ENCODE results near the gene BICD2.
"Not testable (repeated sequence)": the region's sequence is repeated elsewhere in the genome, so short reads cannot be mapped to it uniquely, and the experiment has no call there.

Gene BICD2

DNA sequence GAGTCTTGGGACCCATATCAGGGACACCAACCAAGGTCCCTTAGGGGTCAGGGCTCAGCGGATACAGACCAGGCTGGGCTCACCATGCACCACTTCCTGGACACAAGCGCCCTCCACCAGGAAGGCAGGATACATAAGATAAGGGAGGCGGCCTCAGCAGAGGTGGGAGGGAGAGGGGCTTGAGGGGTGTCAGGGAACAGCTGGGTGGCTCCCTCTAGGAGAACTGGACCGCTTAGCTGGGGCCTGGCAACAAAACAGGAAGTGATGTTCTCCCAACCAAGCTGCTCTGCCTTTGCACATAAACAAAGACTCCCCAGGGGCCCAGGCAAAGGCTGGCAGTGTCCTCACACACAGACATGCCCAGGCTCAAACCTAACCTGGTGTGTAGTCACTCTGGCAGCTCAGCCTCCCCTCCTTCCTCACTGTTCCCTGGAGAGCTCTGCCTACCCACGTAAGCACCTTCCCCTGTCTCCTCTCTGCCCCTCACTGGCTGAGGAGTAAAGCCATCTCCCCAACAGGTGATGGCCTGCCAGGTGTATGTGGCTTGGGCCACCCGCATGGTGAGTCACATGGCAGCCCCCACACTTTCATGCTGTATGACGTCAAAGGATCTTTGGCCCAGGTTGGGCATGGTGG, 5.8 kb upstream of the BICD2 start:
- DNase-seq (ENCODE audit: low read depth in 2 of 2, low spot score in 1 of 2) = no peak

DNA sequence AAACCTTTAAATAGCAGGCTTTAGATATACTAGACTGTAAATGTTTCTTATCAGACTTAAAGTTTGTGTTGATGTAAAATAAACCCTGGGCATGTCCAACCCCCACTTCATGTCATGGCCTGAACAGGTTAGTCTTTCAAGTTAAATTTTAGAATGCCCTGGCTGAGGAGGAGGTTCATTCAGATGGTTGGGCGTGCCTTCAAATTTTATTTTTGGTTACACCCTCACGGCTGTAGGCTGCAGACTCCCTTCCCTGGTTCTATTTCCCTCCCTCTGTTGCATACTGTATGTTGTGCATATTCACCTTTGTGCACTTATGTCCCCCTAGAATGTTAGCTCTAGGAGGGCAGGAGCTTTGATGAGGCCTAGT, 5.3 kb upstream of the BICD2 start:
- no peak for DNase-seq (ENCODE audit: low read depth in 2 of 2, low spot score in 1 of 2)

DNA sequence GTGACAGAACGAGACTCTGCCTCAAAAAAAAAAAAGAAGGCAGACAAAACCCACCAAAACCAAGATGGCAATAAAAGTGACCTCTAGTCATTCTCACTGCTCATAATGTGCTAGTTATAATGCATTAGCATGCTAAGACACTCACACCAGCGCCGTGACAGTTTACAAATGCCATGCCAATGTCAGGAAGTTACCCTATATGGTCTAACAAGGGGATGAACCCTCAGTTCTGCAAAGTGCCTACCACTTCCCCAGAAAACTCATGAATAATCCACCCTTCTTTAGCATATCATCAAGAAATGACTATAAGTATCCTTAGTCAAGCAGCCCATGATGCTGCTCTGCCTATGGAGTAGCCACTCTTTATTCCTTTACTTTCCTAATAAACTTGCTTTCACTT, 4.7 kb upstream of the BICD2 start:
- DNase-seq (ENCODE audit: low read depth in 2 of 2, low spot score in 1 of 2) = no peak

DNA sequence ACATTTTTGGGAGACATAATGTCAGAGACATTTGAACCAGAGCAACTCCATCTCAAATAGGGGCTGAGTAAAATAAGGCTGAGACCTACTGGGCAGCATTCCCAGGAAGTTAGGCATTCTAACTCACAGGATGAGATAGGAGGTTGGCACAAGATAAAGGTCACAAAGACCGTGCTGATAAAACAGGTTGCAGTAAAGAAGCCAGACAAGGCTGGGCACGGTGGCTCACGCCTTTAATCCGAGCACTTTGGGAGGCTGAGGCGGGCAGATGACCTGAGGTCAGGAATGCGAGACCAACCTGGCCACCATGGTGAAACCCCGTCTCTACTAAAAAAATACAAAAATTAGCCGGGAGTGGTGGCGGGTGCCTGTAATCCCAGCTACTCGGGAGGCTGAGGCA, 4.2 kb upstream of the BICD2 start:
- DNase-seq (ENCODE audit: low read depth in 2 of 2, low spot score in 1 of 2) = not testable (repeated sequence)

DNA sequence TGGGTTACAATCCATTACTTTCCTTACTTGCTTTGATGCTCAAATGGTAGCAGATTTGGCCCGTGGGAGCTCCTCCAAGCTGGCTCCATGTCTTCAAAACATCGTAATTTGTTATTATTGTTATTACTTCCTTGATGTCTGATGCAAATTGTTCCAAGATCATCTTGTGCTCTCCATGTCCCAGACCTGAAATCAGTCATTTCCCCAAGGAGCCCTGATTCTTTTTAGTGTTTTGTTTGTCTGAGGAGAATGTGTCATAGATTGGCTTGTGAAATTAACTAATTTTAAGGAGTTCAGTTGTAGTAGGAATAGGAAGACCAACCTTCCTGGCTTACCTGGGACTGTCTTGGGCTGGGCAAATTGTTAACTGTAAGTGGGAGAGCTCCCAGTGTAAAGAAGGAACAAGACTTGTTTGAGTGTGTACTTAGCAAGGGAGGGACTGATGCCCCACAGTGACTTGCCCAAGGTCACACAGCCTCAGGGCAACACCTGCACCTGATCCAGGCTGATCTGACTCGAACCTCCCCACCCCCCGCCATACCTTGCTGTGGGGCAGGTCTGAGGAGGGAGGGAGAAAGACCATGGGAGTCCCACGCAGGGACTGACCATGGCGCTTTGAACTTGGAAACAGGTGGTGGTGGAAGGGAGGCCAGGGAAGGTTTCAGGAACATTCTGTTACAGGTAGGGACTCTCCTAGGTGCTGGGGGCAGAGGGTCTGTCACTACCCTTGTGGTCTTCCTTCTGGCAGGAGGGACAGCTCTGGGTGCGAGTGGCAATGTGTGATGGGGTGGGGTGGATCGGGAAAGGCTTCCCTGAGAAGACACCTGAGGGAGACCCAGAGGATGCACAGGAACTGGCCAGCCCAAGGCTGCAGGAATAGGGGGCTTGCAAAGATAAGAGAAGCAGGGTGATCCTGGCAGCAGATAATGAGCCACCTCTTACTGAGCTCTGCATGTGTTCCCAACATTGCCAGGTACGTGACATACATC, 2.7 kb upstream of the BICD2 start:
- no peak for DNase-seq (ENCODE audit: low read depth in 2 of 2, low spot score in 1 of 2)

DNA sequence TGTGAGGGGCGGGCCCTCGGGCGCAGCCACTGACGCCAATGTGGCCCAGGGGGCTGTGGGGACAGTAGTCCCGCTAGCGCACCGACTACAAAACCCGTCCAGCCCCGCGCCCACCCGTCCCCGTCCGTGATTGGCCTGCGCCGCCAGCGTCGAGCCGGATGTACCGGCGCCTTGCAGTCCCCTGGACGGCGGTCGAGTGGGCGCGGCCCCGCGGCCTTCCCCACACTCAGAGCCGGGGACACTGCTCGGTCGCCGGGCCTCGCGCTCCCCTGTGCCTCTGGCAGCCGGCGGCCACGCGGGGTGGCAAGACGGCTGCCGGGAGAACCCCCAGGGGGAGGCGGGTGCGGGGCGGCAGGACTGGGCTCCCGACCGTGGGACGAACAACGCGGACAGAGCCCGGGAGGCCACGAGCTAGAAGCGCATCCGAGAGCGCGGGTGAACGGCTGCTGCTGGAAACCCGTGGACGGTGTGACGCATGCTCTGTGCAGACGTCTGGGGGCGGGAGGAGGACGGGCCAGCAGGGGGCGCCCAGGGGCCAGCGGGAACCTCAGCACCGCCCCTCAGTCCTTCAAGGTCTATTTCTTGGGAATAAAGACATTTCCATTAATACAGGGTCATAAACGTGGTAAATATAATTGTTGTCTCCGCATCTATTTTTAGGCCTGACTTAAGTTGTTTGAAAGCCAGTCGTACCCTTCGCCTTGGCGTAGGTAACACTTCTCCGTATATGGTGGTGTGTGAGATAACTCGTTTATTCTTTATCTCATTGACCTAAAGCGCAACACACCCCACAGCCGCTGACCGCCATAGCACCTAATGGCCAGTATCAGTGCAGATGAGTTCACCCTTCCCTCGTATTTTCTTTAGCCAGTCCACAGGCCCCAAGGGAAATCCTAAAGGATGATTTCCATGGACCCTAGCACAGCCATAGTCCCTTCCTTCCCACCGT, 629 bp upstream of the BICD2 start:
- peak; percentile 87 to 97 for DNase-seq (ENCODE audit: low read depth in 2 of 2, low spot score in 1 of 2)

DNA sequence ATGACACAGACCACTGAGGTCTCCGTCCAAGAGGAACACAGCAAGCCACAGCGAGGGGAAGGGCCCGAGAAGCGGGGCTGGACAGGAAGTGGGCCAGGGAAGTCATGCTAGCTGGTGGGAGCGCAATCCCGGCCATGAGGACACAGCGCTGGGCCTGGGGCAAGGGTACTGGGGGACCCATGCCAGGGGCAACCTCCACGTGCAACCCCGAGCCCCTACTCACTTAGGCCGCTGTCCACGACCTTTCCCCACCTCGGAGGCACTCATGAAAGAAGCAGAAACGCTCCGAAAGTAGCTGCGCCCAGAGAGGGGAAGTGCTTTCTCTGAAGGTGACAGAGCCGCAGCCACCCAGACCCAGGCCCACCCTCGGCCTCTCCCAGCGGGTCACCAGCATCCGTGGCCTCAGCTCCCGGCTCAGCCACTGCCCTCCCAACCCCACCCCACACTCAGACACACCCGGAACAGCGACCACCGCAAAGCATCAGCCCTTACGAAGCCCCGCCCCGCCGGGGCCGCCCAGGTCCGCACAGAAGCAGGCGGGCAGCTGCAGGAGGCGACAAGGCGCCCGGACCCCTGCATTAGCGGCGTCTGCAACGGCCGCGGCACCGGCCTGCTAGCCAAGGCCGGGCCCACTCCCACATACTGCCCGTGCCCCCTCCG, 782 bp downstream of the BICD2 start:
- no peak for DNase-seq (ENCODE audit: low read depth in 2 of 2, low spot score in 1 of 2)

DNA sequence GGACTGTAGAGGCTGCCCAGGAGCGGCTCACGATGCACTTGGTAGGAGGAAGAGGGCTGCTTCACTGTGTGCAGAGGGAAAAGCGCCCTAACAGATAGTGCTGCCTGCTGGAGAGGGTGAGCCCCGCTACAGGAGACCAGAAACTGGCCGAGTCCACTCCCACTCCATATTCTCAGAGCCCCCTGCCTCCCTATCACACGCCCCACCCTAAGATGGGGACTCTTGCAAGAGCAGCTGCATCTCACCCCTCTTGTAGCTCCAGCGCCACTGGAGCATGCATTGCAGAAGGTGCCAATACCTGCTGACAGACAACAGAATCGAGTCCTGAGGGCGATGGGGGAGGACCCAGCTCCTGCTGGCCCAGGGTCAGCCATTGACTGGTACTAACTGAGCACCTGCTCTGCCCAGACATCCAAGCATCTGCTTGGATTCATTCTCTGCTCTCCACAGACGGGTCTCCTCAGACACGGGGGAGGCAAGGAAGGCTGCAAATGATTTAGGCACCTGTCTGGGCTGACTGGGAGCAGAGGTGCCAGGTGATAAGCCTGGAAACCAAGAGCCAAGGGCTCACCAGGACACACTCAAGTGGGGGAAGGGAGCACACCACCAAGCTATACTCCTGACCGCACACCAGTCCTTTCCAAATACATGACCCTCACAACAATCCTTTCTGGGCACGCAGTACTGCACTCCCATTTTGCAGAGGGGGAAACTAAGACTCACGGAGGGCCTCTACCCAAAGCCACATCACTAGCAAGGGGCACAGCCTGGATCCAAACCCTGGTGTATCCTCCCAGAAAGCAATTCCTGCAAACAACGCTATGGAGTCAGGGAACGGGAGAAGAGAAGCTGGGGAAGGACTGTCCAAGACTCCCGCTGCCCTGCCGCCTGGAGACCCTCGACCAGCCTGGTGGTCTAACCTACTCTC, 1.6 kb downstream of the BICD2 start:
- DNase-seq (ENCODE audit: low read depth in 2 of 2, low spot score in 1 of 2) = no peak

DNA sequence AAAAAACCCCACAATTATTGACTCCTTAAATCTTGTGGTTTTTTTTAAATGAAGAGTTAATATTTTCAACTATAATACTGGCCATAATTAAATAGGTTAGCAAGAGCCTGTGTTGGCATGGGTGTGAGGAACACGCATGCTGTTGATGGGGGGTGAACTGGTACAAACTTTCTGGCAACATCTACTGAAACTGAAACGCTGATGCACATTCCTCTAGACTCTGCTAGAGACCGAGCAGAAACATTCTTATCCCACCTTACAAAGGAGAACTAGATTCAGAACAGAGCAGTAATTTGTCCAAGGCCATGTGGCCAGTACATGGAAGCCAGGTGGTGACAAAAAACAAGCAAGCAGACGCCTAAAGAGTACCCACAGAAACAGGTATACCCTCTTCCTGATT, 2.4 kb downstream of the BICD2 start:
- no peak for DNase-seq (ENCODE audit: low read depth in 2 of 2, low spot score in 1 of 2)

DNA sequence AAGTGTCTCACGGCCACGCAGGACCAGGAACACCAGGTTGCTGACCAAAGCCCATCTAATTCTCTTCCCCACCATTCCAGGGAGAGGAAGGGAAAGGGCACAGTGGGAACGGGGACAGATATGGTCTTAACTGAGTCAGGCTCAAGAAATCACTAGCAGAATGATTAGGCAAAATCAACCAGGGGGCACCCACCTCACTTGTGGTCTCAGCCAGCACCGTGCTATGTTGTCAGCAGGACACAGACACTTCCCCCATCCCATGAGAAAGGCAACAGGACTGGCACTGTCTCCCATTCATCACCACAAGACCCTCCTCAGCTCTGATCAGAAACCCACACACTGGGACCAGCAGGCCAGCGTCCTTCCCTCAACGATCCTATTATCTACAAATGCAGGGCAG, 2.9 kb downstream of the BICD2 start:
- no peak for DNase-seq (ENCODE audit: low read depth in 2 of 2, low spot score in 1 of 2)

DNA sequence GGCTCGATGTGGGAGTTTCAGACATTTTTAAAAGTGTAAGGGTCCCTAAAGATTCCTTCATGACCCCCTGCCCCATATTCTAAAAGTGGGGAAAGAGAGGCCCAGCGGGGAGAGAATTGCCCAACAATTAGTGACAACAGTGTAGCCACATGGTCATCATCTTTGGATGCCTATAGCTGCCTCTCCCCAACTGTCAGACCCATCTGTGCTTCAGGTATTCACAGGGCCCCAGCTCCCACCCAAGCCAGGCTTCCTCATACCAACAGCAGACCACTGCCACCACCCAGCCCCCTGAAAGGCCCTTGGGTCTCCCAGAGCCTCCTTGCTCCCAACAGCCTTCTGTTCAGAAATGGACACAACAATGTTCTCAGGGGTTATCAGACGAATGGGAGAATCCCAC, 4.1 kb downstream of the BICD2 start:
- no peak for DNase-seq (ENCODE audit: low read depth in 2 of 2, low spot score in 1 of 2)

DNA sequence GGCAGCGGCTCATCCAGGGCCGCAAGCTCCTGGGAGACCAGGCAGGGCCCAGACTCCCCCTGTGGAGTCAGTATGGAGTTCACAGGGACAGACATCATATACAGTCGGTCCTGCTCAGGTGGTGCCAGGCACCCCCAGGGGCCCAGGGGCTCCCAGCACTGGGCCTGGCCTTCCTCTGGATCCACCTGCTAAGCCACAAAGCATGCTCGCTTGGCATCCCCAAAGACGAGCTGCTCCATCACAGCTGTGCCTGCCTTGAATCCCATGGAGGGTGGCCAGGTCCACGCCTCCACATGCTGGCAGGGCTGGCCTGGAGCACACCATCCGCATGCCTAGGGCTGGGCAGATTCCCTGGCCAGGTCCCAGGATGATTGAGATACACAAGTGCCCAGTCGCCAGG, 4.6 kb downstream of the BICD2 start:
- no peak for DNase-seq (ENCODE audit: low read depth in 2 of 2, low spot score in 1 of 2)

DNA sequence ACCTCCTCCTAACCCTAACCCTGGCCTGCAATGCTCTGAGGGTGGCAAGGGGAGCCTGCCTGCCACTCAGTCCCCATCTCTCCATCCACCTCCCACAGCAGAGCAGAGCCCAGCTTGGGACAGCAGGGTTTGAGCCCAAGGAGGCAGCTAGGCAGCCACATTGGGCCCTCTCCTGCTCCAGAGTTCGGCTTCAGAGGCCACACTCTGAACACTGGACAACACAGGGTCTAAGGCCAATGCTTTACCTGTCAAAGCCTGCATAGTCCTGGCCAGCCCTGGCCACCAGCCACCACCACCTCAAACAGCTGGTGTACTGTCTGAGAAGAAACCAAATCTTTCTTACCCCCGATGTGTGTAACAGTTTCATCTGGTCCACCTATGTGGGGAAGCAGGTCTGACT, 5.2 kb downstream of the BICD2 start:
- DNase-seq (ENCODE audit: low read depth in 2 of 2, low spot score in 1 of 2) = no peak

DNA sequence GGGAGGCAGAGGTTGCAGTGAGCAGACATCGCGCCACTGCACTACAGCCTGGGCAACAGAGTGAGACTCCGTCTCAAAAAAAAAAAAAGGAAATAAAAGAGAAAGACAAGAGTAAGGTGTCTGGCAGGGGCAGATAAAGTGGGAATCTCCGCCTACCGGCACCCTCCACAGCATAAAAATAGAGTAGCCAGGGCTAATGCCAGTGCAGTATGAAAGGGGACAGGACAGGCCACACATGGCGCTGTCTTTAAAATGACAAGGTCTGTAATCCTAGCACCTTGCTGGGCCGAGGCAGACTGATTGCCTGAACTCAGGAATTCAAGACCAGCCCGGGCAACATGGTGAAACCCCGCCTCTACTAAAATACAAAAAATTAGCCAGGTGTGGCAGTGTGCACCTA, 7.8 kb downstream of the BICD2 start:
- DNase-seq (ENCODE audit: low read depth in 2 of 2, low spot score in 1 of 2) = no peak

DNA sequence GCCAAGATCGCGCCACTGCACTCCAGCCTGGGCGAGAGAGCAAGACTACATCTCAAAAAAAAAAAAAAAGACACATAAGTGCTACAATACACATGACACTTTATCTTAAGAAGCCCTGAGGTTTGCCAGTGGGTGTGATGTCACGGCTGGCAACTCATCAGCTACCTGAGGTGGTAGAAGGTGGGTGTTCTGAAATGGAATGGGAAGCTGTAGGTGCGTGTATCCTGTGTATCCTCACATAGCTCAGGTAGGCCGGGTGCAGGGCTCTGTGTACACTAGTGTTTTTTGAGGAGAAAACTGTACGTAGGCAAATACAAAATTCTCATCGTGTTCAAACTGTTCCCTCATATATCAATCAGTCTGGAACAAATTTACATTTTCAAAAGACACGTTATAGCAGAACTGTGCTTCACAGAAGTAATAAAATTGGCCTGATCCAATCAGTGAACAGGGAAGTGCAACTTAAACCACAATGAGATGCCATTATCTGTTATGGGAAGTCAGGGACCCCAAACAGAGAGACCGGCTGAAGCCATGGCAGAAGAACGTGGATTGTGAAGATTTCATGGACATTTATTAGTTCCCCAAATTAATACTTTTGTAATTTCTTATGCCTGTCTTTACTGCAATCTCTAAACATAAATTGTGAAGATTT, 10.4 kb downstream of the BICD2 start:
- DNase-seq (ENCODE audit: low read depth in 2 of 2, low spot score in 1 of 2) = no peak

DNA sequence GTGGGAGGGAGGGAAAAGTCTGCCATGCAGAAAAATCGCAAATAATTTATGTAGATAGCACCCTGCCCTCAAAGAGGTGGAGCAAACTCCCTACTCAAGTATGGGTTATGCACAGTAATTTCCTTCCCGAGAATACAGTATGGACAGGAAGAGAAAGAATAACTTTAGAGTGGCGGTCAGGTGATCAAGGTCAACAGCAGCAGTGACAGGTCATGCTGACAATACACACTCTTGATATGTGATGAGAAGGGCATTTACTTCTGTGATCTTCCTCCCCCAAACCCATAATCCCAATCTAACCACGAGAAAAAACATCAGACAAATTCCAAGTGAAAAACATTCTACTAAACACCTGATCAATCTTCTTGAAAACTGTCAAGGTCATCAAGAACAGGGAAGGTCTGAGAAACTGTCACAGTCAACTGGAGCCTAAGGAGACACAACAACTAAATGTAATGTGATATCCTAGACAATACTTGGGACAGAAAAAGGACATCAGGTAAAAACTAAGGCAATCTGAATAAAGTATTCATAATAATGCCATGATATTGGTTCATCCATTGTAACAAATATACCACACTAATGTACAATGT, 11.7 kb downstream of the BICD2 start:
- no peak for DNase-seq (ENCODE audit: low read depth in 2 of 2, low spot score in 1 of 2)

DNA sequence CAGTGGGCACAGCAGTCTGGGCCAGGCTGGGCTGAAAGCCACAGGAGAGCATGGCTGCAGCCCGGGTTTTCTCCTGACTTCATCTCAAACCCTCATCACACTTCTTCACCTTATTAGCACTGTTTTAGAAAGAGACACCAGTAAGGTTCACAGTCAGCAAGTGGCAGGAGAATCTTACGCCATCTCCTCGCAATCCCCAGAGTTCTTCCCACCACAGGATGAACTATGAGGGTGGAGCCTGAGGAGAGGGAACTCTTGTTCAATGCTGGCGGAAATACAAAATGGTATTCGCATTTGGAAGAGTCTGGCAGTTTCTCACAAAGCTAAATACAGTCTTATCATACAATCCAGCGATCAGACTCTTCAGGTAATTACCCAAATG, 14.7 kb downstream of the BICD2 start:
- DNase-seq (ENCODE audit: low read depth in 2 of 2, low spot score in 1 of 2) = no peak

DNA sequence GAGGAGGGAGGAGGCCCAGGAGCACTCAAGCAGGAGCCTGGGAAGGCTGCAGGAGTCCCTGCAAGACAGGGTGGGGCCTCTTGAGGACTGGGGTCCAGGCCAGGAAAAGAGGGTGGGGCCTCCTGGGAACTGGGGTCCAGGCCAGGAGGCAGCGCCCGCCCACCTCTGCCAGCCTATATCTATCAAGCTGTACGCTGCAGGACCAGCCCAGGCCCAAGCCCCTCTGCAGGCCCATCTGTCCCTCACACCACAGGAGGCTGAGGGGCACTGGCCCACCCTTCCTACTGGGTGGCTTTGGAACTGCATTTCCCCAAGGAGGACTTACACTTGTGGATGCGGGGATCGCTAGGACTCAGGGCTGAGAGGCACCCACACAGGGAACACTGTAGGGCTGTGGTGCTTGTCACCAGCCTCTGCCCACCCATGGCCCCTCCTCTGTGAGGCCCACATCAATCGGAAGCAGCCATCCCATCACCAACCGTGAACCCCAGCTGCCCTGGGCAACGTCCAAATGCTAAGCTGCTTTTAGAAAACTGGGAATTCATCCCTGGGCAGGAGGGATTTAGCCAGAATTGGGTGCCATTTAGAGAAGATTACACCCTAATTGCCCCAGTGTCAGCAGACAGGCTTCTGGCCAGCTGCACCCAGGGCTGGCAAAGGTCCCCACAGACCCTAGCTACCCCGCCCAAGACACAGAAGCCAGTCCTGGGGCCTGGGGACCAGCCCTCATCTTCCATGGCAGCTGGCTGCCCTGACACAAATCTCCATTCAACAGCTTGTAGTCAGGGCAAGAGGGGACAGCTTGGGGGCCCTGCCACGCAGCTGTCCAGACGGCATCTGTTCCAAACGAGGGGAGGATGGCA, 15.3 kb downstream of the BICD2 start:
- no peak for DNase-seq (ENCODE audit: low read depth in 2 of 2, low spot score in 1 of 2)

Data from stimulated activated CD8-positive, alpha-beta memory T cell treated with anti-CD3 and anti-CD28 coated beads, Interleukin-4, amount 100 ng/mL, for 4 hours (primary cell).